Measurements from ENCODE around the gene CARF. TPM values are rescaled to one million over a fixed set of nuclear protein-coding genes. Genes with fewer than 3 reads are reported as not detected.

Gene CARF
- total RNA-seq, 1 experiment from 2014 or later = 3.3 TPM

GRCh38 chr2:202976809-202977208 is 64.7 kb downstream of the CARF start:
- Mint-ChIP-seq H3K4me3 (no peak overlapping the region), H3K27ac (no peak overlapping the region), H3K4me1 (no peaks in the 10 kb centered on the region), H3K36me3 (peaks cover 7% of the 10 kb centered on the region; the same call in 1 of the 2 replicates), H3K27me3 (ENCODE audit: low read depth) (no peaks in the 10 kb centered on the region), H3K9me3 (peaks cover 14% of the 10 kb centered on the region)
- CTCF ChIA-PET = no interaction called here
- ATAC-seq (no peak), DNase-seq (ENCODE audit: low spot score) (no peak)
- POLR2A ChIA-PET = no interaction called here
- TF ChIP-seq RORB (CRISPR knock-in tag; IDR thresholded peaks at IDR 0.05) (no peak), E2F1 (CRISPR knock-in tag; IDR thresholded peaks at IDR 0.05) (no peak), ATF3 (CRISPR knock-in tag; conservative IDR thresholded peaks at IDR 0.05) (no peak), GTF2I (CRISPR knock-in tag; conservative IDR thresholded peaks at IDR 0.05) (no peak), NFATC4 (CRISPR knock-in tag; IDR thresholded peaks at IDR 0.05) (no peak), HMGXB4 (CRISPR knock-in tag; IDR thresholded peaks at IDR 0.05) (no peak), ZBTB43 (CRISPR knock-in tag; IDR thresholded peaks at IDR 0.05) (no peak), PRRX2 (CRISPR knock-in tag; IDR thresholded peaks at IDR 0.05) (no peak), ZNF281 (CRISPR knock-in tag; IDR thresholded peaks at IDR 0.05) (no peak), HMGA2 (CRISPR knock-in tag; IDR thresholded peaks at IDR 0.05) (no peak), ZNF232 (CRISPR knock-in tag; IDR thresholded peaks at IDR 0.05) (no peak), NR2C2 (CRISPR knock-in tag; IDR thresholded peaks at IDR 0.05) (no peak), AR (CRISPR knock-in tag; IDR thresholded peaks at IDR 0.05) (no peak), USF1 (CRISPR knock-in tag; IDR thresholded peaks at IDR 0.05) (no peak), TP53 (CRISPR knock-in tag; IDR thresholded peaks at IDR 0.05) (no peak), TEAD4 (CRISPR knock-in tag; IDR thresholded peaks at IDR 0.05) (no peak), ZNF138 (CRISPR knock-in tag; conservative IDR thresholded peaks at IDR 0.05) (no peak), ZNF532 (CRISPR knock-in tag; IDR thresholded peaks at IDR 0.05; ENCODE audit: borderline replicate concordance) (no peak)

Data from WTC11 (cell line).